CD4-positive, alpha-beta T cell treated with Interferon alpha-2 for 1 hour (primary cell): ENCODE measurements around the gene HEPN1.

Experiments used
- DNase-seq, 2 donors: peaks; one replicate each; pipeline ENCODE4 v3.0.0-alpha.2; 2020 to 2022

Gene HEPN1

GRCh38 chr11:124886476-124886875 is 32.6 kb upstream of the HEPN1 start:
- DNase-seq: no peak

GRCh38 chr11:124886978-124887666 is 31.9 kb upstream of the HEPN1 start:
- no peak for DNase-seq

GRCh38 chr11:124887667-124888013 is 31.4 kb upstream of the HEPN1 start:
- no peak for DNase-seq

GRCh38 chr11:124889191-124890091 is 29.6 kb upstream of the HEPN1 start:
- no peak for DNase-seq

- DNase-seq: no peak
Measured at GRCh38 chr11:124890151-124890550, 28.9 kb upstream of the HEPN1 start.

GRCh38 chr11:124890683-124891372 is 28.2 kb upstream of the HEPN1 start:
- DNase-seq: no peak

- DNase-seq: no peak
Measured at GRCh38 chr11:124891373-124891861, 27.6 kb upstream of the HEPN1 start.

GRCh38 chr11:124892146-124892545 is 26.9 kb upstream of the HEPN1 start:
- no peak for DNase-seq

- DNase-seq: no peak
Measured at GRCh38 chr11:124892750-124893454, 26.1 kb upstream of the HEPN1 start.

GRCh38 chr11:124893781-124894401 is 25.2 kb upstream of the HEPN1 start:
- DNase-seq: no peak

- DNase-seq: no peak
Measured at GRCh38 chr11:124894606-124895430, 24.2 kb upstream of the HEPN1 start.

GRCh38 chr11:124895471-124895971 is 23.5 kb upstream of the HEPN1 start:
- no peak for DNase-seq

- DNase-seq: no peak
Measured at GRCh38 chr11:124896071-124896750, 22.8 kb upstream of the HEPN1 start.

GRCh38 chr11:124896821-124897391 is 22.1 kb upstream of the HEPN1 start:
- DNase-seq: no peak

- no peak for DNase-seq
Measured at GRCh38 chr11:124897674-124898262, 21.3 kb upstream of the HEPN1 start, which contains the start of gene ROBO4. Gene ROBO4, minus strand, starts transcription at chr11:124897865. Its CDS starts 70 bp downstream, at chr11:124897795.

- no peak for DNase-seq
Measured at GRCh38 chr11:124898263-124898680, 20.8 kb upstream of the HEPN1 start.

- no peak for DNase-seq
Measured at GRCh38 chr11:124898711-124899110, 20.3 kb upstream of the HEPN1 start.

- DNase-seq: no peak
Measured at GRCh38 chr11:124899383-124900145, 19.5 kb upstream of the HEPN1 start.

GRCh38 chr11:124900464-124900863 is 18.6 kb upstream of the HEPN1 start:
- no peak for DNase-seq
